HG02852 (cell line): ENCODE measurements around the gene CTBP2.

Source experiments
- ATAC-seq: cut with Tn5 transposase; IDR thresholded peaks from one replicate; pipeline ENCODE4 v1.9.1; 2021; ENCODE audit warnings: mild to moderate bottlenecking, moderate library complexity; ENCODE audit not compliant: unreplicated experiment

The CTBP2 gene

GRCh38 chr10:125014086-125014830 is 146.1 kb downstream of the CTBP2 start:
- ATAC-seq, result no peak

- no peak for ATAC-seq
Measured at GRCh38 chr10:125013529-125013872, 146.9 kb downstream of the CTBP2 start.

- no peak for ATAC-seq
Measured at GRCh38 chr10:125012851-125013528, 147.4 kb downstream of the CTBP2 start.

- no peak for ATAC-seq
Measured at GRCh38 chr10:125011926-125012705, 148.2 kb downstream of the CTBP2 start.

- no peak for ATAC-seq
Measured at GRCh38 chr10:125011171-125011925, 149.0 kb downstream of the CTBP2 start.

- ATAC-seq, result no peak
Measured at GRCh38 chr10:125010362-125010761, 150.0 kb downstream of the CTBP2 start.

- ATAC-seq, result no peak
Measured at GRCh38 chr10:125009661-125010161, 150.7 kb downstream of the CTBP2 start.

GRCh38 chr10:125008689-125009638 is 151.4 kb downstream of the CTBP2 start:
- ATAC-seq, result no peak

- no peak for ATAC-seq
Measured at GRCh38 chr10:125007436-125007835, 152.9 kb downstream of the CTBP2 start.

- no peak for ATAC-seq
Measured at GRCh38 chr10:125006921-125007426, 153.4 kb downstream of the CTBP2 start.

- no peak for ATAC-seq
Measured at GRCh38 chr10:125006188-125006680, 154.1 kb downstream of the CTBP2 start.

- no peak for ATAC-seq
Measured at GRCh38 chr10:125005312-125006187, 154.8 kb downstream of the CTBP2 start.

- ATAC-seq, result no peak
Measured at GRCh38 chr10:125004571-125005311, 155.6 kb downstream of the CTBP2 start.

- no peak for ATAC-seq
Measured at GRCh38 chr10:125003901-125004467, 156.4 kb downstream of the CTBP2 start.

GRCh38 chr10:125003146-125003900 is 157.0 kb downstream of the CTBP2 start:
- ATAC-seq, result no peak

- no peak for ATAC-seq
Measured at GRCh38 chr10:125002423-125003145, 157.8 kb downstream of the CTBP2 start.
